ENCODE results near the gene ULK4.
"Not testable (repeated sequence)": the region's sequence is repeated elsewhere in the genome, so short reads cannot be mapped to it uniquely, and the experiment has no call there.

ULK4 gene

GRCh38 chr3:41956574-41956973, 5.3 kb downstream of the ULK4 start:
- DNase-seq = no peak

DNA sequence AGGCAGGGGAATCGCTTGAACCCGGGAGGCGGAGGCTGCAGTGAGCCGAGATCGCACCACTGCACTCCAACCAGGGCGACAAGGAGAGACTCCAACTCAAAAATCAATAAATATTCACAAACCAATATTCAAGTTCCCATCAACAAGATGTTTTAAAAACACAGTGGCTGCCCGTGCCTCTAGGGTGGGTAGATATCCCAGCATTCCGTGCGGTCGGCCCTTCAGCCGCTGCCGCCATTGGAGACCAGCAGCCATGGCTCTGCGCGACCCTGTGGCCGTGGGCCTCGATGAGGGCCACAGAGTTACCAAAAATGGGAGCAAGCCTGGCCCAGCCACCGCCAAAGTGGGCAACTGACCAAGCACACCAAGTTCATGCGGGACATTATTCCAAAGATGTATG, 6.7 kb downstream of the ULK4 start:
- DNase-seq = no peak

DNA sequence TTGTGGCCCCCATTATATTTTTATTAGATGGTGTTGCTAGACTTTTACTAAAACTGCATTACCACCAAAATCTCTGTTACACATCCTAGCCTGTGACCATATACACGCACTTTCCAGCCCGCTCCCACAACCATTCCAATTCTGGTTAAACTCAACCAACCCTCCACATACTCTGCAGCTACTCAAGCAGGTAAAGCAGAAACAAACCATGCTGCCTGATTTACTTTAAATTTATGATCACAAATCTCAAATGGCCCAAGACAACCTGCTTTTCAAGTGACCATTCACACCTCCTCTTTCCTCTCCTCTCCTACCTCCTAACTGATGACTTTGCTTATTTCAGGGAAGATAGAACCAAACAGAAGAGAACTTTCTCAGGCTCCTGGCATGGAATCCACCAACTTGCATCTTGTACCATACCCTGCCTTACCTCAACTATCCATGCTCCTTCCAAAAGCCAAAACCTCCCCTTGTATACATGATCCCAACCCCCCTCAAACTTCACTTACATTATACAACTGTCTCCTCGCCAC, 18.5 kb downstream of the ULK4 start:
- no peak for DNase-seq

DNA sequence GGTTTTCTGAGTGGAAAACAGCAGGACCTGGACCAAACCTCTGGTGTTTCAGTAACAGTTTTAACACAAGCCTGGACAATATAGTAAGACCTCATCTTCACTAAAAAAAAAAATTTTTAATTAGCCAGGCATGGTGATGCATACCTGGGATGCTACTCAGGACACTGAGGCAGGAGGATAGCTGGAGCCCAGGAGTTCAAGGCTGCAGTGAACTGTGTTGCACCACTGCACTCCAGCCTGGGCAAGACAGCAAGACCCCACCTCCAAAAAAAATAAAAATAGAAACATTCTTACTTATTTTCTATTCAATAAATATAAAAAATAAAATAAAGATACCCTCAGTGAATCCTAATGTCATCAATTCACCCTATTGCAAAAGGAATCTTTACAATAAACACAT, 21.5 kb downstream of the ULK4 start:
- no peak for DNase-seq

- no peak for DNase-seq
These were observed 25.5 kb downstream of the ULK4 start for GRCh38 chr3:41936384-41936783.

- no peak for DNase-seq
These were observed 28.7 kb downstream of the ULK4 start for GRCh38 chr3:41933154-41933676.

GRCh38 chr3:41932464-41932863, 29.4 kb downstream of the ULK4 start:
- no peak for DNase-seq

- no peak for DNase-seq
These were observed 41.4 kb downstream of the ULK4 start for GRCh38 chr3:41920406-41920965.

DNA sequence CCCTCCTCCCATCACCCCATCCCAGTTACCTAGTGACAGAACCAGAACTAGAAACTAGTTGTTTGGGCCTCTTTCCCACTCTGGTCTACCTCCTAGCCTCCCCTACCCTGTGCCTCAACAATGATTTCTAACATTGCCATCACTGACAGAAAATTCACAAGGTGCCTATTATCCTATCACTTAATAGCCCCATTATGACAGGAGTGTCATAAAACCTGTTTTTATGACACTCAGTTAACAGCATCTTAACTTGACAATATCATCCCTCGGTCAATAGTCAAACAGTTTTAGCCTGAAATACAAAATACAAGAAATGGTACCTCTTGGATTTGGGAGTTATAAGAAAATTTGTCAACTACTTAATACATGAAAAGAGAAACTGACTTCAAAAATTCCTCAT, 46.5 kb downstream of the ULK4 start:
- DNase-seq = no peak

DNA sequence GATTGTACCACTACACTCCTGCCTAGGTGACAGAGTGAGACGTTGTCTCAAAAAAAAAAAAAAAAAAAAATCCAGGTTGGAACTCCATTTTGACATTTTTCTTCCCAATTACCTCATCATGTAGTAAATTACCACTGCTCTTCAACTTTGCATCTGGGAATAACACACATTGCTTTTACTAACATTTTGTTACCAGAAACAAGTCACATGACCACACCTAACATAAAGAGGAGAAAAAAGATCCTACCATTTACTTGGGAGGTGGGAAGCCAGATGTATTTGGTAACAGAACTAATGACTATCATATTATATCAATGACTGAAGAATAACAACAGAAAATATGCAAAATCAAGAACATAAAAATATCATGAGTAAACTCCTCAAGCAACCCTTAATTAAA, 49.6 kb downstream of the ULK4 start:
- DNase-seq = no peak

GRCh38 chr3:41907330-41908073, 54.4 kb downstream of the ULK4 start:
- DNase-seq = no peak

DNA sequence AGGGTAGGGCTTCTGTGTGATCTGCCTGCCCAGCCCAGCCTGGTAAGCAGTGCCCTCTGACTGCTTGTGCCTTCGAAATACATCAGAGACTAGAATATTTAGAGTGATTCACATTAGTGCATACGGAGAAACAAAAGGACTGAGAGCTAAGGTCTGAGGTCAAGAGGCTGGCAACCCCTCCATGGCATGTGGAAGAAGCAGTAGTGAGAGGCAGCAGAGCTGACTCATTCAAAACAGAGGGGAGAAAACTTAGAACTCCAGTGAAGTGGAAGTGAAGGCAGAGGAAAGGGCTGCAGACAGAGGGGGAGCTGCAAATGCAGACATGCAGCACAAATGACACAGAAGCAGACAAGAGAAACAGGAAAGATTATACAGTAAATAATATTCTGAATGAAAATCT, 61.6 kb downstream of the ULK4 start:
- no peak for DNase-seq

DNA sequence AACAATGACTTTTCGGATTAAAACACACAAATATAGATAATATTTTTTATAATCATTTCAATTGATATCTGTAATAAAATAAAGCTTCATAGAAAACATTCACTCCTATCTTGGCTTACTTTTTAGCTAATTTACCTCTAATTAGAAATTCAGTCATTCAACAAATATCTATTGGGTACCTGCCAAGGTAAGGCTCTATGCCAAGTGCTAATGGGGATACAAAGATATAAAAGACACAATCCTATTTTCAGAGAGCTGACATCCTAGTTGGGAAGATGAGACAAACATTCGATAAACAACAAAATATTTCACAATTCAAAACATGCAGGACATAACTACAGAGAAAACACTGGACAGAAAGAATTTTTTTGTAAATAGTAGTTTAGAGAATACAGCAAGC, 63.3 kb downstream of the ULK4 start:
- DNase-seq = no peak

GRCh38 chr3:41893977-41894376, 67.9 kb downstream of the ULK4 start:
- DNase-seq = peak; percentile 36

GRCh38 chr3:41888368-41889076, 73.4 kb downstream of the ULK4 start:
- no peak for DNase-seq

DNA sequence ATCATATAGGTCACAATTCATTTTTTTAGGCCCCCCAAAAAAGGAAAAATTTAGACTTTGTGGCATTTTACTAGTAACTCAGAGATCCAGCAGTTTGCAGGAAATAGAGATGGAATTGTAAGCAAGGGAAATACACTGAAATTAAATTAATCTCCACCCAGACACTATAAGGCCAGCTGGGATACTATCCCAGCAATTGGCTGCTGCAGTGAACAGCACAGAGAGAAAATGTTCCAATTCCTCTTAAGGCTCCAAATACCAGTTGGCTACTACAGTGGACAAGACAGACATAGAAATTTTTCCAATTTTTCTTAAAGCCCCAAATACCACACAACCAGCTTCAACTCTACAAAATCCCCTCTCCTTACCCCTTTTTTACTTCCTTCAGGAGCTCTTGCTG, 78.9 kb downstream of the ULK4 start:
- DNase-seq = no peak

- DNase-seq = peak; percentile 25
These were observed 80.6 kb downstream of the ULK4 start for GRCh38 chr3:41881233-41881821.

GRCh38 chr3:41880387-41880786, 81.5 kb downstream of the ULK4 start:
- no peak for DNase-seq

DNA sequence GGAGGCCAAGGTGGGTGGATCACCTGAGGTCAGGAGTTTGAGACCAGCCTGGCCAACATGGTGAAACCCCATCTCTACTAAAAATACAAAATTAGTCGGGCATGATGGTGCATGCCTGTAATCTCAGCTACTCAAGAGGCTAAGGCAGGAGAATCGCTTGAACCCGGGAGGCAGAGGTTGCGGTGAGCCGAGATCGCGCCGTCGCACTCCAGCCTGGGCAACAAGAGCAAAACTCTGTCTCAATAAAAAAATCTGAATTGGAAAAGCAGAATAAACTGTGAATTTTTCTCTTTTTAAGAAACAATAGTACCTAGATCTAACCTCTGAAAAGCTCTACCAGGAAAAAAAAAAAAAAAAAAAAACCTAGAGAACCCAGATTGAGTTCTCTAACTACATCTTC, 84.2 kb downstream of the ULK4 start:
- not testable (repeated sequence) for DNase-seq

DNA sequence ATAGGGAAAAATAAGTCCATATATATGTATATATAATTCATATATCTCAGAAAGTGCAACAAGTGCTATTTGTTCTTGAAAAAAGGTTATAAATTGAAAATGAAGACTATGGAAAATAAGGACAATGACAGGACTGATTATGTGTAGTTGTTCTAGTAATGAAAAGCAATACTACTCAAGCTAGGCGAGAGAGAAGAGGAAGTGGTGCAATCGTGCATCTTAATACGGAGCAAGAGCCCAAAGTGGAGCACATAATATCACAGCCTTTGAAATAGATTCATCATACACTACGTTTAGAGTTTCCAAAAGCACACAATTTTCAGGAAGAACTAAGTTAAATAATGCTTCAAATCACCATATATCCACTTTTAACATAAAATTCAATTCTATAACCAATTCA, 87.9 kb downstream of the ULK4 start:
- no peak for DNase-seq

GRCh38 chr3:41872157-41872556, 89.7 kb downstream of the ULK4 start:
- no peak for DNase-seq

- no peak for DNase-seq
These were observed 94.4 kb downstream of the ULK4 start for GRCh38 chr3:41867533-41867932.

DNA sequence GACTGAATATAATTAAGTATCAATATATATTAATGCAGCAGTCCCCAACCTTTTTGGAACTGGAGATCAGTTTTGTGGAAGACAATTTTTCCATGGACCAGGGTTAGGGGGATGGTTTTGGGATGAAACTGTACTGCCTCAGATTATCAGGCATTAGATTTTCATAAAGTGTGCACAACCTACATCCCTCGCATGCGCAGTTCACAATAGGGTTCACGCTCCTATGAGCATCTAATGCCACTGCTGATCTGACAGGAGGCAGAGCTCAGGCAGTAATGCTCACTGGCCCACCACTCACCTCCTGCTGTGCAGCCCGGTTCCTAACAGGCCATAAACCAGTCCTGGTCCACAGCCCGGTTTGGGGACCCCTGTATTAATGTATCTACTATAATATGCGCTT, 95.6 kb downstream of the ULK4 start:
- no peak for DNase-seq

DNA sequence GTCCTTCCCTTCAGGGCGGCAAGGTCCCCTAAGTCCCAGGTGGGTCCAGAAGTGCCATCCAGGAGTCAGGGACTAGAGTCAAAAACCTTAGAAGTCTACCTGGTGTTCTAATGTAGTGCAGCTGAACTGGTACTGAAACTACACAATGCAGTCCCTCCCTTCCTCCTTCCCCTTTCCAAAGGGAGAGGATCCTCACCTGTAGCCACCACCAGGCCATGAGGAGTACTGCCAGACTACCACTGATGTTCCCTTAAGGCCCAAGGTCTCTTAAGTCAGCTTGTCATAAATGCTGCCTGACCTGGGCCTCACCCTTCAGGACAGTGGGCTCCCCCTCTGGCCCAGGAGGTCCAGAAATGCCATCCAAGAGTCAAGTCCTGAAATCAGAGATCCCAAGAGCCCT, 98.9 kb downstream of the ULK4 start:
- DNase-seq = no peak

Data from NCI-H2029 treated with DMSO at 0.1 percent for 48 hours (cell line).